CD4-positive, alpha-beta T cell treated with Interleukin-21 for 1 hour (primary cell): Measurements from ENCODE around the gene MYH10.

Experiments used
- DNase-seq: peaks from one replicate; pipeline ENCODE4 v3.0.0-alpha.2; 2020

Gene MYH10

DNA sequence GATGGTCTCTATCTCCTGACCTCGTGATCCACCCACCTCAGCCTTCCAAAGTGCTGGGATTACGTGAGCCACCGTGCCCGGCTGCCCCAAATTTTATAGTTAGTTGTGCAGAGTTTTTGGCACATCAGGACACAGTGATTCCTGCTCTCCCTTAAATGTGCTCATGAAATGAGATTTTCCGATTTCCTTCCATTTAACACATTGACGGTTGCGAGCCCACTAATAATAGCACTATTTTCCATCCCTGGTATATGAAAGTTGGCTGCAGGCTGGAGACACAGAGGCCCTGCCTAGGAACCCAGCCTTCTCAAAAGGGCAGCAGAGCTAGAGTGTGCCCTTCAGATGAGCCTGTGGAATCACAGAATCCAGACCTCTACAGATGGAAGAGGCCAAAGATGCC is 17.4 kb upstream of the MYH10 start:
- DNase-seq, result no peak

DNA sequence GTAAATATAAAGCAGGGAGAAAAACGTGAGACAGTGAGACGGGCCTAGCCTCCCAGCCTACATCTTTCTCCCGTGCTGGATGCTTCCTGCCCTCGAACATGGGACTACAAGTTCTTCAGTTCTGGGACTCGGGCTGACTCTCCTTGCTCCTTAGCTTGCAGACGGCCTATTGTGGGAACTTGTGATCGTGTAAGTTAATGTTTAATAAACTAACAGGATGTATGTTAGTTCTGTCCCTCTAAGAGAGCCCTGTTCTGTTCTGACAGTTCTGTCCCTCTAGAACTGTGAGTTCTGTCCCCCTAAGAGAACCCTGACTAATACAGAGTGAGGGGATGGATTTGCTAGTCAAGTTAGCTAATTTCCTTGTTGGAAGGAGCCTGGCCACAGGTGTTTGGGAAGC is 16.7 kb upstream of the MYH10 start:
- DNase-seq, result no peak

DNA sequence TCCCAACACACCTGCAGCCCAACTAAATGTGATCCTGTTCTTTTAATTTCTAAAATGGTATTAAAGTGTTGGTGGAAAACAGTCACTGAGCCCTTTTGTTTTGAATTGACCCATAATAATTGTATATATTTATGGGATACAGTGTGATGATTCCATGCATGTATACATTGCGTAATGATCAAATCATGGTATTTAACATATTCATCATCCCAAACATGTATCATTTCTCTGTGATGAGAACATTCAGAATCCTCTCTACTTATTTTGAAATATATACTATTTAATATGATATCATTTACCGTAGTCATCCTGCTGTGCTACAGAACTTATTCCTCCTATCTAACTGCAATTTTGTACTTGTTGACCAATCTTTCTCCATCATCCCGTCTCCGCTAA is 14.0 kb upstream of the MYH10 start:
- no peak for DNase-seq

DNA sequence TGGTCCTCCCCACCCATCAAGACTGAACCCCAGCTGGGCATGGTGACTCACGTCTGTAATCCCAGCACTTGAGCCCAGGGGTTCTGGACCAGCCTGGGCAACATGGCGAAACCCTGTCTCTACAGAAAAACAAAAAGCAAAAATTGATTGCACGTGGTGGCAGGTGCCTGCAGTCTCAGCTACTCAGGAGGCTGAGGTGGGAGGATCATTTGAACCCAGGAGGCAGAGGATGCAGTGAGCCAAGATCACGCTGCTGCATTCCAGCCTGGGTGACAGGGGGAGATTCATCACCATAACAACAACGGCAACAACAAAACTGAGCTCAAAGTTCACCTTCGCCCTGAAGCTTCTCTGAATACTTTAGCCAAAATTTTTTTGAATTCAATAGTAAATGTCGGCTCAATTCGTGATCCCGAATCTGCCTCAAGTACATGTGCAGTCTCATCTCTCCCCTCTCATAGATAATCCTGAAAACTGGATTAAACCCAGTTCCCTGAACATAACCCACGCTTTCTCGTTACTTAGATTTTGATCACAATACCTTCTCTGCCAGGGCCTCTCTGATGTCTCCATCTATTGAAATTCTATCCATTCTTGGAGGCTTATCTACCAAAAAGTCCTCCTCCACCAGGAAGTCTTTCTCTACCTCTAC is 13.5 kb upstream of the MYH10 start:
- no peak for DNase-seq

DNA sequence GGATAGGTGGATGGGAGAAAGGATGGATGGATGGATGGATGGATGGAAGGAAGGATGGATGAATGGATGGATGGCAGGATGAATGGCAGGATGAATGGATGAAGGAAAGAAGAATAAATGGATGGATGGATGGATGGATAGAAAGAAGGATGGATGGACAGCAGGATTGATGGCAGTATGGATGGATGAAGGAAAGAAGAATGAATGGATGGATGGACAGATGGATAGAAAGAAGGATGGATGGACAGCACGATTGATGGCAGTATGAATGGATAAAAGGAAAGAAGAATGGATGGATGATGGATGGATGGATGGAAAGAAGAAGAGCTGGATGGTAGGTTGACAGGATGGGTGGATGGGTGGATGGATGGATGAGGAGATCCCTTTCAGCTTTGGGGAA is 9.2 kb upstream of the MYH10 start:
- DNase-seq, result no peak

DNA sequence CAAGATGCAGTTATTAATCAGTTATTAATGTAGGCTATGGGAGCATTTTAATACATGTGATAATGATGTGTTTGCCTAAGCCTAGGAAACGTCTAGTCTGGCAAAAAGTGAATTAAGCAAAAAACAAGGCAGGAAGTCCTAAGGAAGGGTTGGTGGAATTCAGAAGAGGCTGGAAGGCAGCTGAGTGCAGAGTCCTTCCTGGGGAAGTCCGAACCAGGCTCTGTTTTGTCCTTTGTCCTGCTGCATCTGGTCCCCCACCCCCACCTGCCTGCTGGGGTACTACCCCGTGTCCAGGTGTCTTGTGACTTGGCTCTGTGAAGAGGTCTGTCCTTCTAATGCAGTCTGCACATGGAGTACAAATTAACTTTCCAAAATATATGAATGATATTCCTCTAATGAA is 1.5 kb upstream of the MYH10 start:
- DNase-seq, result no peak

DNA sequence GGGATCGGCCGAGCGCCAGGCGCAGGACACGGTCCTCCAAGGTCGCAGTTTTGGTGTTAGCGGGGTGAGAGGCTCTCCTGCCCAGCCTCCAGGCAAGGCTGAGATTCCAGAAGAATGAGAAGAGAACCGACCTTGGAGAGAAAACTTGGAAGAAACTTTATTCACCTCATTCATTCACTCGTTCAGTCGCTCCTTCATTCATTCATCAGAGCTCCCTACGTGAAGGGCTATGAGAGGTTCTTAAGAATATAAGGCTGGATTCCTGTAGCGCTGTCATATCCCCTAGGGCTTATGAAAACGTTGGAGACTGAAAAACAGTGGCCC is 991 bp upstream of the MYH10 start:
- no peak for DNase-seq

DNA sequence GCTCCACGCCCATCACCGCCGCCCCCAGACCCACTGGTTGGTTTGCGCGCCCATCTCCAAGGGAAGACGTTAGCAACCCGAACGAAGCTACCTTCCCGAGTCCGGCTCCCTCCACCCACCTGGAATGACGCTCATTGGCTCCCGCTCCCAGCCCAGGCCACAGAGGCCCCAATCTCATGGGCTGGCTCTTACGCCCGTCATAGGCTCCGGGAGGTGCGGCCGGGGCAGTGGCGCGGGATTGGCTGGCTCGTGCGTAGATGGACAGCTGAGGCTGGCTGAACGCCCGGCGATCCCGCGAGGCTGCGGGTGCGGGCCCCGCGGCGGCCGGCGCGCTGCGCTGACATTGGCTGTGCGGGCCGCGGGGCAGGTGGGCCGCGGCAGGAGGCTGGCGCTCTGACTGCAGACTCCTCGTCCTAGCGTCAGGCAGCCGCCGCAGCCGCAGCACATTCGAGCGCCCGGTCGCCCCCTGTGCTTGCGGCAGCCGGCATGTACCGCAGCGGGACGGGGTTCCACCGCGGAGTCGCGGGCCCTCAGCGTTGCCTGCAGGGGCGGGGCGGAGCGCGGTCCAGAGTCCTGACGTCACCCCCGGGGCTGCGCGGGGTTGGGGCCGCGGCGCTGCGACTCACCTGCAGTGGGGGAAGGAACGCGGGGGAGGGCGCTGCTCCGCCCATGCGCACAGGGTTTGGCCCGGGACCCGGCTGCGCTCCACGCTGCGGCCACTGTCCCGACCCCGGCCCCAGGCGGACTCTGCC is 453 bp upstream of the MYH10 start:
- peak; percentile 90 for DNase-seq

DNA sequence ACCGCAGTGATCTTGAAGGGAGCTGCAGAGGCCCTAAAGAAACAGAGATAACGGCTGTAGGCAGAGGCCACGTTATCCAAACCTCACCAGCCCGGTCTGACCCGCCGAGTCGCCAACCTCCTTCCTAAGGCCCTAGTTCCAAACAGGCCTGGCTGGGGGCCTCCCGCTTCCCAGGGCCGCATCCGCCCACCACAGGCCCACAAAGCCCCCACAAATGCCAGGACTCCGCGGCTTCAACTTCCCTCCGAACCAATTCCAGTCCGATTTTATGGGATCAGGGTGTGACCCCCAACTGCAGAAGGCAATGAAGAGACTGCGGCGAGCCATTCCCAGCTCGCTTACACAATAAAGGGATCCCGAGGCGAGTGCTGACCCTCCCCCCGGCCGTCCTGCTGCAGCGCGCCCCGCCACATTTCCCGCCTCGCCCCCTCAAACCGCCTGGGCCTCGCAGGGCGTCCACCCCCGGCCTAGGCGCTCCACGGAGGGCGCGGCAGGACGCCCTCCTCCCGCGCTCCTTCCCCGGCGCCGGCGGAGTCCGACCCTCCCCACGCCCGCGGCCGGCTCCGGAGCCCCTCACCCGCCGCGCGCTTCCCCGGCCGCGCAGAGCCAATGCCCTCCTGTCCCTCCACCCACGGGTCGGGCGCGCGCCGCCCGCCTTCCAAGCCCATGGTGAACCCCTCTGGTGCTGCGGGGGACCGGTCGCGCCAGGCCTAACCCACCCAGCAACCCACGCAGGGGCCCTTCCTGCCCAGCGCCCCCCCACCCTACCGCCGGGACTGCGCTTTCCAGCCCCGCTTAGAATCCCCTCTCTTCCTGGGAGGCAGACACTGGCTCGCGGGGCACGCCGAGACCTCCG is 926 bp downstream of the MYH10 start:
- DNase-seq, result no peak

DNA sequence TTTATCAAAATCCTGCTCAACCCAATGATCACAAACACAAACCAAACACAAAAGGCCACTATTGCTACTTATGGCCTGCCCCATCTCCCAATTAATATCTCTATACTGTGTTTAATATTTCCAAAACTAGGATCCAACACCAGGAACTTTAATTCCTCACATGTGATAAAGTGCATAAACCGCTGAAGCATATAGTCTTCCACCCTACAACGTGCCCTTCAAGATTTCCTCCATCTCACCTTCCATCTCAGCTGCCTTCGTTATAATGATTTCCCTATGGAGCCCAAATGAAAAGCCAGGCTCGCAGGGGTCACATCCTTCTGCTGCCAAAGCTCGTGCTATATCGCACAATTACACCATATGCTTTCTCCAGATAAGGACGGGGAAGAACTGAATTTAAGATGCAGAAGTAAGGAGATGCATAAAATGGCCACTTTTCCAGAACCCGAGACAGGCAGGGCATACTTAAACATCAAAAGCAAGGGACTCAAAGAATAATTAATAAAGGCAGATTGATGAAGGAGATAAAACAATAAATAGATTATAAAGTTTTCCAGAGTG is 1.8 kb downstream of the MYH10 start:
- no peak for DNase-seq

DNA sequence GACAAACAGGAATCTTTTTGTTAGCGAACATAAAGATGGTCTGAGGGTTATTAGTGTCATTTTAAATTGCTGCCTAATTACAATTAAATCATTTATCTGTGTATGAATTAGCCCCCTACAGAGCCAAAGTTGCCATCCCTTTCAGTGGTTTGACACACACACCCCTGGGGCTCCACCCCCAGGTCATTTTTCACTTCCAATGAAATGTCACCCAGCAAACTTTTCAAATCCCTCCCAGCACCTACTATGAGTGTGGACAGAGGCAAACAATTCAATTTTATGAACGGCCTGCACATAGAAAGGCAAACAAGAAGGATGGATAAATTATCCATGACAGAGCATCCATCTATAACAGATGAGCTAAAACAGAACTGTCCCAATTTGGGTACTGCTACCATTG is 2.4 kb downstream of the MYH10 start:
- no peak for DNase-seq

DNA sequence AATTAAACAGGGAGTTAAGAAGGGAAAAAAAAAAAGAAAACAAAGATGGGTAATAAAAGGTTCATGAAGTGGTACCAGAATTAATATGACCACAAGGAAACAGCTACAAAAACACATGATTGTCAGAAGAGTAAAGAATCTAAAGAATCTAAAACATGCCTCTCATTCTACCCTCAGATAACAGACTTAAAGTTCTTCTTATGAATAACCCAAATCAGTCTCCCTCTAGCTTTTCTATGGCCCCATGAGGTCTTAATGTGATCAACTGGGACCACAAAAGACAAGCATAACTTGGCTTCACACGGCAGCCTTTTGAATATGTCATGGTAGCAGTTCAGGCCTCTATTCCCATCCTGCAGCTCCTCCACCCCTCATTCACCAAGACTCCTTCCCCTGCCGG is 6.9 kb downstream of the MYH10 start:
- DNase-seq, result no peak

DNA sequence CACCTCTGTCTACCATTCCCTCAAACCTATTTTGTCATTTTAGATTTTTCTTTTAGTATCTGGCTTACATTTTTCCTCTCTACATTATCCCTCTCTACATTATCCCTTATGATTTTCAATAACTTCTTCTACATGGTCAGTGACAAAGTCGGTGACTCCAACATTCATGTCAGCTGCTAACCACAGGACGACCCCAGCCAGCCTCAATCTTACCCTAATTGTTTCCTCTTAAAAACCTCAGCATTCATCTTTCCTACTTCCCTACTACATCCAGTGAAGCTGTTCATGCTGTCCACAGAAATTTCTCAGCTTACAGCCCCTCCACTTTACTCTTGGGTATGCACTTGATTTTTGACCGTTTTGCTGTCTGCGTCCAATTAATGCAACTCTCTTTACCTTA is 8.3 kb downstream of the MYH10 start:
- no peak for DNase-seq

DNA sequence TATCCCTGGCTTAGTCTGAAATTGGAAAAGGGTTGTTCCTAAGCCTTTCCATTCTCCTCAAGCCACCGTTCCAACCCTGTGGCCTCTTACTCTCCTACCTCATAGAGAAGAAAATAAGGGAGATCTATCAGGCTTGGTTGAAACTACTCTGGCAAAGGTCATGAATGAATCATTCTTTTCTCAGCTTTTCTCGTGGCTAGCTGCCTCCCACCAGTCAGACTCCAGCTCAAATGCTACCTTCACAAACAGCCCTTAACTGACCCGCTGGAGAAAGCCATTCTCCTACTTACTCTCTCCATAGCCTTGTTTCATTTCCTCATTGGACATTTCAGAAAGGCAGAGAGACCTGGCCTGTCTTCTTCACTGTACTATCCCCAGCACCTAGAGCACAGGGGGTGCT is 8.9 kb downstream of the MYH10 start:
- no peak for DNase-seq

DNA sequence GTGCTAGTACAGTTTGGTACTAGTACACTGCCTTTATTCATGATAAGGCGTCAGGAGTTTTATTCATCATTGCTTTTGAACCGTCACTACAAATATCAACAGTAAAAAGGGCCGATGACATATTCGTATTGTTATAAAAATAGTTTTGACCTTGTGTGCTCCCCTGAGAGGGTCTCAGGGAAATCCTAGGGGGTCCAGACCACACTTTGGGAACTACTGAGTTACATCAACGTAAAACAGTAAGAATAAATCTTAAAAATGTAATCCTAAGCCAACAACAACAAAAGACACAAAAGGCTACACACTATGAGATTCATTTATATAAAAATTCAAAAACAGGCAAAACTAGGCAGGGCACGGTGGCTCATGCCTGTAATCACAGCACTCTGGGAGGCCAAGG is 11.2 kb downstream of the MYH10 start:
- no peak for DNase-seq

DNA sequence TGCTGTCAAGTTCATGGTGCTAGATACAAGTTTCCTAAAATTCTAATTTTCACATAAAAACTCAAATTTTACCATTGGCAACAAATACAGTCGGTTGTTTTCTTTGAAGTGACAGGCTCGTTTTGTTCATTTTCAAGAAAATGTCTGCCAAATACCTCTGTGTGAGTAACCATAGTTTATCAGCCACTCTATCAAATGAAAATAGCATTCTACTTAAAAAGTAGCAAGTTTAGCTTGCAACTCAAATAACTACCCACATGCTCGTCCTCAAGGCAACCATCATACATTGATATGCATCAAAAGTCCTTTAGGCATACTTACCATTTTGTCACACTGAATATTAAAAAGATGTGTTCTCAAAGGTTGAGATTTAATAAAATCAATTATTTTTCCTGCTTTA is 11.7 kb downstream of the MYH10 start:
- DNase-seq, result no peak

DNA sequence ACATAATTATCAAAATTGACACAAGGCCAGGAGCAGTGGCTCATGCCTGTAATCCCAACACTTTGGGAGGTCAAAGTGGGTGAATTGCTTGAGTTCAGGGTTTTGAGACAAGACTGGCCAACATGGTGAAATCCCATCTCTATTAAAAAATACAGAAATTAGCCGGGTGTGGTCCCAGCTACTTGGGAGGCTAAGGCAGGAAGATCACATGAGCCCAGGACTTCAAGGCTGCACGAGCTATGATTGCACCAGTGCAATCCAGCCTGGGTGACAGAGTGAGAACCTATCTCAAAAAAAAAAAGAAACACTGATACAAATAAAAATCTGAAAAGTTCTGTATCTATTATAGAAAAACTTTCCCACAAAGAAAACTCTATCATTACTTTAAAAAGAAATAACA is 15.5 kb downstream of the MYH10 start:
- no peak for DNase-seq

DNA sequence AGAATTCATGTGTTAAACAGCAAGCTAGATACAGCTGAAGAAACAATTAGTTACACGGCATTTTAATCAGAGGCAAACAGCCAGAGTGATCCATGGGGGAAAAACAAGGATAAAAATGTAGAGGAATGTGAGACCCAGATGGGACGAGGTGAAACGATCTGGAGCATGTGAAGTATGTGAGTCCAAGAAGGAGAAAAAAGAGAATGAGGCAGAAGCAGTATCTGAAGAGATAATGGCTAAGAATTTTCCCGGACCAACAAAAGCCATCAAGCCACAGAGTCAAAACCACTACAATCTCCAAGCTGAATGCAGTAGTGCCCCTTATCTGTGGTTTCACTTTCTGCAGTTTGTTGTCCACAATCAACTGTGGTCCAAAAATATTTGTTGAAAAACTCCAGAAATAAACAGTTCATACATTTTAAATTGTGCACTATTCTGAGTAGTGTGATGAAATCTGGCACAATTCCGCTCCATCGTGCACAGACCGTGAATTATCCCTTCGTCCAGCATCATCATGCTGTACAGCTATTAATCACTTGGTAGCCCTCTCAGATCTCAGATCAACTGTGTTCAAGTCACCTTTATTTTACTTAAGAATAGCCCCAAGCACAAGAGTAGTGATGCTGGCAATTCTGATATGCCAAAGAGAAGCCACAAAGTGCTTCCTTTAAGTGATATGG is 18.8 kb downstream of the MYH10 start:
- DNase-seq, result no peak

DNA sequence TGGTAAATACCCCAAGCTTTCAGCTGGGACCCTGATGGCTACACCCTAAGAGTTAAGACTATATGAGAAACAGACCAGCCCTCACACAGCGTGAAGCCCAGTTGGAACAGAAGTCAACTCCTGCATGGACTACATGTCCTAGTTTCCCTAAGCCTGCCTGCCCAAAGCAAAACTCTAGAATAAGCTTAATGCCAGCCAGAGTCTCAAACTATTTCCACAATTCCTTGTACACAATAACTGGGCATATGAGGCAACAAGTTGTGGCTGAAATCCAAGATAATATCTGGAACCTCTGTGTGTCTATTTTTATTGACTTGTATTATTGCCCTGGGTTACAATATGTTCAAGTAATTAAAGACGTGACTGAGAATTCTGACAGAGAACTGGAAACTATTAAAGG is 19.4 kb downstream of the MYH10 start:
- no peak for DNase-seq

DNA sequence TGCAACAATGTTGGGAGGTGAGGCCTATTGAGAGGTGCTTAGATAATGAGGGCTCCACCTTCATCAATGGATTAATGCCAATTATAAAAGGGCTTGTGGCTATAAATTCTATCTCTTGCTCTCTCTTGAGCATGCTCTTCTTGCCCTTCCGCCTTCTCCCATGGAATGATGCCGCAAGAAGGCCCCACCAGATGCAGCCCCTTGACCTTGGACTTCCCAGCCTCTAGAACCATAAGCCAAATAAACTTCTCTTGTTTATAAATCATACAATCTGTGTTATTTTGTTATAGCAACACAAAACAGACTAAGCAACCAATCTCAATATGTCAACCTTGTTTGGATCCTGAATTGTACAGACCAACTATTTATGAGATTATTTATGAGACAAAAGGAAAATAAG is 20.0 kb downstream of the MYH10 start:
- no peak for DNase-seq

DNA sequence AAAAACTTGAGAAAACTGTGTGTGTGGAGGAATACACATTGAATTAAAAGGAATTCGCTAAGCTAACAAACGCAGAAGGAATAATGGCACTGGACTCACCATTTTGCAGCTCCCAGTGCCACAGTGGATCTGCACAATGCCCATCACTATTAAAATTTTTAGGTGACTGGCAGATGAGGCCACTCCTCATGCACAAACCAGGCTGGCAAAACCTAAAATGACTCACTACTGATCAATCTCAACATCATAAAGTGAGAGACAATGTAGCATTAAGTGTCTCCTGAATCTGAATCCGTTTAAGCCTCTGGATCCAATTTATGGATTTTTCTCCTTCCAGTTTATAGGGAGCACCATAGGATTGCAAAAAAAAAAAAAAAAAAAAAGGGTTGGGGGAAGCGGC is 20.6 kb downstream of the MYH10 start:
- no peak for DNase-seq

DNA sequence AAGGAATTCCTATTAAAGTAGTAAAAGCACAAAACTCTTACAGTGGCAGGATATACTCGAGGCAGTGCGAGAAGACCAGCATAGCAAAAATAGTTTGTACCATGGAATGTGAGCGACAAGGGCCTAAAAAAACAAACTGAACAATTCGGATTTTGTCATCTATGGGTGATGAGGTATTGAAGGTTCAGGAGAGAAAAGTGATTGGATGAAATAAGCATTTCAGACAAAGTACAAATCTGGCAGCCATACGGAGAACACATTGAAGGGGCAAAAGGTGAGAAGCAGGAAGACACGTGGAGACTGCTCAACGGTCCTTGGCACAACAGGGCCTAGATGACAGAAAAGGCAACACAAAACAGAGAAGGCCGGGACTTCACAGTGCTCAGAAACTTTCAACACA is 22.5 kb downstream of the MYH10 start:
- DNase-seq, result no peak

DNA sequence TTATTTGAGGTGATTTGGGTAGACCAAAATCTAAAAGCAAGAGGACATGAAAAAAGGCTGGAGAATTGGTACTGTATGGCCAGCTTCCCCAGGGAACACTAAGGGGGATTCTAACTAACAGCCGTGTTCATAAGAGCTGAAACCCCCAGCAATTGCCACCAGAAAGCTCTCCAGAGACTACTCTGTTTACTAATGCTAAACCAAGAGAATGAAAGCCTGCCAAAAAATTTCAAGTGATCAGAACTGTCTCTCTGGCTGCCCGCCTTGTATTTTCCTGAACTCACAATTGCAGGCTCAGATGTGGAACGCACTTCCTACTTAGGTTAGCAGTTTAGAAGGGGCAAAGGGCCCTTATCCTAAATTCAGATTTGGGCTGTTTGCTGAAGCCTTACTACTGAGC is 24.1 kb downstream of the MYH10 start:
- DNase-seq, result no peak
